ENCODE results near the gene PPARD. TPM values are rescaled to one million over a fixed set of nuclear protein-coding genes. Genes with fewer than 3 reads are reported as not detected.

PPARD gene
- total RNA-seq, 1 donor from 2014 or later = 8.2 TPM

DNA sequence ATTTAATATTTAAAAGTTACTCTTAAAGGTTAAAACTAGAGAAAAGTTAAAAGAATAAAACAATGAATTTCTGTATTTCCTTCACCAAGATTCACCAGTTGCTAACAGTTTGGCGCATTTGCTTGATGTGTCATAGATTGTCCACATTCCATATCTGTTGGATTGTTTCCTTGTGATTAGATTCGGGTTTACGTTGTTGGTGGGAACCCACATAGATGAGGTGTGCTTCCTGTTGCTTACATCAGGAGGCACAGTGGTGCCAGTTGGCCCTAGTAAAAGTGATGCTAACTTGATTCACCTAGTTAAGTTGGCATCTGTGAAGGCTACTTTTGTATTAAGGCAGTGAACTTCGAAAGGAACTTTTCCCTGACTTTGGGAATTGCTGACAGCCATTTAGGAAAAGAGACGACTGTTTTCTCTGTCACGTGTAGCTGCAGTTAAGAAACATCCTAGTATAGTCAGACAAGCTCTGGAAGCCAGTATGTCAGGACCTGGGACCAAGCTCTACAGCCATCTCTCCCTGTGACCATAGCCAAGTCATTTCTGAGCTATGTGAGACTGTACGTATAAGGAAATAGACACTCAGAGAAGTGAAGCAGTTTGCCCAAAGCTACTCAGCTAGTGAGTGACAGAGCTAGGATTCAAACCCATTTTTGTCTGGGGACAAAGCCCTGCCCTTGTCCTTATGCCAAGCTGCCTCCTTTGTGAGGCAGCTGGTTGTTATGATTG lies 49.0 kb downstream of the PPARD start:
- no peak overlapping the region for H3K4me3 ChIP-seq (ENCODE audit: low read depth, low read length)
- TF ChIP-seq CTCF (conservative IDR thresholded peaks at IDR 0.05; ENCODE audit: low read depth, low read length) = peak; percentile 42
- DNase-seq (ENCODE audit: low read depth) = peak; percentile 92

DNA sequence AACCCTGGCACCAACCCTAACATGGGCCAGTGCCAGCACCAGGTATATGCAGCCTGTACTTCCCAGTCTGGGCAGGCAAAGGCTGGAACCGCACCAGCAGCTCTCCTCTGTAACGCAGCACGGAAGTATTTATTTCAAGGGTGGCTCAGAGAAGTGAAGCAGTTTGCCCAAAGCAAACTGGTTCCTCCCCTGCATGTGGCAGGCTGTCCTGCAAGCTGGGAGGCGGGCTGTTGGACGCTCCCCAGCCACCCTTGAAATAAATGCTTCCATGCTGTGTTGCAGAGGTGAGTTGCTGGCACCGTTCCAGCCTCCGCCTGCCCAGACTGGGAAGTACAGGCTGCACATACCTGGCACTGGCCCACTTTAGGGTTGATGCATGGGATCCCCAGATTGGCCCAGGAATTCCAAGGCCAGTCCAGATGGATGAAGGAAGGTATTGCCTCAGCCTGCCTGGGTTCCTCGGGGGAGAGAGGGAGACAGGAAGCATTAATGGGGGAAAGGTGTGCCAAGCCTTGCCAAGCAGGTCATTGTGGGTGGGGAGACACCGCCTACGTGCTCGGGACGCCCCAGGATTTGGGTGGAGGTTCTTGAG lies 49.8 kb downstream of the PPARD start:
- no peak for DNase-seq (ENCODE audit: low read depth)
- H3K4me3 ChIP-seq (ENCODE audit: low read depth, low read length) = no peak overlapping the region
- no peak for TF ChIP-seq CTCF (conservative IDR thresholded peaks at IDR 0.05; ENCODE audit: low read depth, low read length)

DNA sequence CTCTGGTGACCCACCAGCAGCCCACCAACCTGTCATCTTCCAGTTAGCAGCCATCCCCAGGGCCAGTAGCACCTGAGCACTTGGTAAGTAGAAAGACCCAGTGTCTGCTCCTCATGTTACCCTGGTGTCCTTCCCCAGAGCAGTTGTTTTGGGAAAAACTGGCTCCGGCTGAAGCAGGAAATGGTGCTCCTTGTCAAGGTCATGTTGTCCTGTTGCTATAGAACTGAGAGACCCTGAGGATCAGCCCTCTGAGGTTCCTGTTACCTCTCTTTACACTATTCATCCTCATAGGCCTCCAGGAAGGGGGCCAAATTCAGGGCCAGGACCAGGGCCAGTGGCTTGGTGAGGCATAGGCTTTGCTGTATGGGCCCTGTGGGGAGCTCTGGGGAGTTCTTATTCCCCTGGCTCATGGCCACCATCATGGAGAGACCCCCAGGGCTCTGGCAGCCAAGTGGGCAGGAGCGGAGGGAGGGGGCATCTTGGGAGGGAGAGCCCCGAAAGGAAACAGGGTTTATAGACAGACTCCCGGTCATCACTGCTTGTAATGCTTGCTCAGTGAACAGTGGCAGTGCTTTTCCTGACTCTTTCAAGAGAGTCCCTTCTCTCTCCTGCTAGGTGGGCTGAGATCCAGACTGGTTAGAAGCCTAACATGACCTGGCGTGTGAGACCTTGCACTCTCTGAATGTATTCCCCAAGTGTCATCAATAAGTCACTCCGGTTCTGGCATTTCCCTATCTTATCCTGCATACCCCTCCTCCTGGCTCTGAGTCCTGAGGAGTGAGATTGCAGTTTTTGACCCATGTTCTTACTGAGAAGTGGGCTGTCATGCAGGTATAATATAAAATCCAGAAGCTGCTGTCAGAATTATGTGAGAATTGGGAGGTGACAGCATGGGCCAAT lies 50.7 kb downstream of the PPARD start:
- no peak overlapping the region for H3K4me3 ChIP-seq (ENCODE audit: low read depth, low read length)
- no peak for DNase-seq (ENCODE audit: low read depth)

GRCh38 chr6:35396991-35397390 lies 54.6 kb downstream of the PPARD start:
- no peak overlapping the region for H3K4me3 ChIP-seq (ENCODE audit: low read depth, low read length)
- no peak for TF ChIP-seq CTCF (conservative IDR thresholded peaks at IDR 0.05; ENCODE audit: low read depth, low read length)
- DNase-seq (ENCODE audit: low read depth) = no peak

More for the DNA sequence above, 50.7 kb downstream of the PPARD start:
- TF ChIP-seq CTCF (conservative IDR thresholded peaks at IDR 0.05; ENCODE audit: low read depth, low read length) = no peak

DNA sequence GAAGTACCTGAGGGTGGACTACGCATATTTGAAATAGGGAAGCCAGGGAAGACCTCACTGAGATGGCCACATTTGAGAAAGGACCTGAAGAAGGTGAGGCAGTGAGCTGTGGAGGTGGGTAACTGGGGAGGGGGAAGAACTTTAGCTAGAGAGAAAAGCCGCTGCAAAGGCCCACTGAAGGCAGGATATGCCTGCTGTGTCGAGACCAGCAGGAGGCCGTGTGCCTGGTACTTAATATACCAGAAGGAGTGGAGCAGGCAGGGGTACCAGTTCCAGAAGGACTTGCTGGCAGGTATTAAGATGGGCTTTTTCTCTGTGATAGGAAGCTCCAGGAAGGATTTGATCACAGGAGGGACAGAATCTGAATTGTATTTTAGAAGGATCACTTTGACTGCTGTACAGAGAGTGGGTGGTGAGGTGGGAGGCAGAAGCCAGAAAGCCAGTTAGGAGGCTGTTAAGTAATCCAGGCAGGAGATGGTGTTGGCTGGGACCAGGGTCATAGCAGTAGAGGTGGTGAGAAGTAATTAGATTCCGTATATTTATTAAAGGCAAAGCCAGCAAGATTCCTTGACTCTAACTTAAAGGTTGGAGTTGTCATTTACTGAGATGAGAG lies 55.6 kb downstream of the PPARD start:
- no peak for TF ChIP-seq CTCF (conservative IDR thresholded peaks at IDR 0.05; ENCODE audit: low read depth, low read length)

DNA sequence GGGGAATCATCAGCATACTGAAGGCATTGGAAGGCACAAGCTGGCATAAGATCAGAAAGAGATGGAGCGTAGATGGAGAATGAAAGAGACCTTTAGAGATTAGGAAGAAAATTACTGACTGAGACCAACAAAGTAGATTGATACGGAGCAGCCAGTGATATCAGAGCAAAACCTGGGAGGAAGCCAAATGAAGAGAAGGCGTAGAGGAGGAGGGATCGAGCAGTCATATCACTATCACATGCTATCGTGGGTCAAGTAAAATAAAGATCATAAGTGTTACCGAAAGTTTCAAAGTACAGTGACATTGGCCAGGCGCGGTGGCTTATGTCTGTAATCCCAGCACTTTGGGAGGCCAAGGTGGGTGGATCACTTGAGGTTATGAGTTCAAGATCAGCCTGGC lies 56.2 kb downstream of the PPARD start:
- no peak overlapping the region for H3K4me3 ChIP-seq (ENCODE audit: low read depth, low read length)
- no peak for DNase-seq (ENCODE audit: low read depth)
- no peak for TF ChIP-seq CTCF (conservative IDR thresholded peaks at IDR 0.05; ENCODE audit: low read depth, low read length)

More for the DNA sequence above, 55.6 kb downstream of the PPARD start:
- H3K4me3 ChIP-seq (ENCODE audit: low read depth, low read length) = no peak overlapping the region
- no peak for DNase-seq (ENCODE audit: low read depth)
